ENCODE results near the gene SUGP2.

The SUGP2 gene

DNA sequence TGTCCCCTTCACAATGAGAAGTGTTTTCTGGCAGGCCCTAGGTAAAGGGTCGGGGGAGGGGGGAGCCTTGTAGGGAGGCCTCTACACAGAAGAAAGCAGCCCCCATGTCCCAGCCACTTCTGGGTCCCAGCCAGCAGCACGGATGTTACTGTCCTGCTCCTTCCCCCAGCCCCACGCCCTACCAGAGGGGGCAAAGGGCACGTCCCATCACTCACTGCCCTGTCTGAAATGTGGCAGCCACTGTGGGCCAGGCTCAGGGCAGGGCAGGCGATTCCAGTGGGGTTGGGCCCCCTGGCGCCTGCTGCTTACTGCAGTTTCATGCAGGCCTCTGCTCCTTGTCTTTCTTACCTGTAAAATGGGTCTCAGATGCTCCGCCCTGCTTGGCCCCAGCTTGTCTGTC lies 24.4 kb upstream of the SUGP2 start:
- no peak for TF ChIP-seq CTCF (IDR thresholded peaks at IDR 0.05; ENCODE audit: borderline replicate concordance, extremely low read depth, low read length, poor library complexity, severe bottlenecking)
- Histone ChIP-seq H3K79me2 (ENCODE audit: insufficient read depth, low read length) (peaks cover 2% of the 10 kb centered on the region; the same call in 1 of the 2 replicates), H3K4me2 (ENCODE audit: insufficient read depth, low read length) (no peak overlapping the region), H2AFZ (ENCODE audit: low read depth, low read length) (no peak overlapping the region), H3K27me3 (ENCODE audit: insufficient read depth, low read length, poor library complexity) (no peaks in the 10 kb centered on the region), H3K27ac (ENCODE audit: low read length) (no peak overlapping the region), H3K9me3 (ENCODE audit: insufficient read depth, low read length, severe bottlenecking) (no peaks in the 10 kb centered on the region), H3K4me3 (ENCODE audit: low read depth in 1 of 2, low read length in 2 of 2) (no peak overlapping the region), H3K9ac (ENCODE audit: low read depth, low read length) (no peak overlapping the region), H3K36me3 (ENCODE audit: insufficient read depth, low read length) (peaks cover 79% of the 10 kb centered on the region), H3K4me1 (ENCODE audit: insufficient read depth, low read length) (peaks cover 9% of the 10 kb centered on the region), H4K20me1 (ENCODE audit: insufficient read depth, low read length) (peaks cover 25% of the 10 kb centered on the region)
- DNase-seq, result no peak
- ATAC-seq (ENCODE audit: insufficient read depth, low read depth), result no peak

- no peak overlapping the region for H3K4me3 ChIP-seq (ENCODE audit: low read depth in 1 of 2, low read length in 2 of 2)
- H3K4me1 ChIP-seq (ENCODE audit: insufficient read depth, low read length), result peaks cover 4% of the 10 kb centered on the region; the same call in 1 of the 2 replicates
- no peaks in the 10 kb centered on the region for H3K9me3 ChIP-seq (ENCODE audit: insufficient read depth, low read length, severe bottlenecking)
- peaks cover 28% of the 10 kb centered on the region for H4K20me1 ChIP-seq (ENCODE audit: insufficient read depth, low read length)
- no peak overlapping the region for H3K27ac ChIP-seq (ENCODE audit: low read length)
- no peaks in the 10 kb centered on the region for H3K27me3 ChIP-seq (ENCODE audit: insufficient read depth, low read length, poor library complexity)
- peaks cover 84% of the 10 kb centered on the region for H3K36me3 ChIP-seq (ENCODE audit: insufficient read depth, low read length)
- DNase-seq (no peak), ATAC-seq (ENCODE audit: insufficient read depth, low read depth) (no peak)
- no peak overlapping the region for H2AFZ ChIP-seq (ENCODE audit: low read depth, low read length)
- no peak for TF ChIP-seq CTCF (IDR thresholded peaks at IDR 0.05; ENCODE audit: borderline replicate concordance, extremely low read depth, low read length, poor library complexity, severe bottlenecking)
- TF ChIP-seq EZH2 (IDR thresholded peaks at IDR 0.05; ENCODE audit: borderline replicate concordance, low read depth, low read length, severe bottlenecking), result no peak
- no peak overlapping the region for H3K4me2 ChIP-seq (ENCODE audit: insufficient read depth, low read length)
- peaks cover 2% of the 10 kb centered on the region; the same call in 1 of the 2 replicates for H3K79me2 ChIP-seq (ENCODE audit: insufficient read depth, low read length)
- H3K9ac ChIP-seq (ENCODE audit: low read depth, low read length), result no peak overlapping the region
Measured at GRCh38 chr19:19057317-19057716, 24.0 kb upstream of the SUGP2 start.

- no peak overlapping the region for H3K4me2 ChIP-seq (ENCODE audit: insufficient read depth, low read length)
- no peaks in the 10 kb centered on the region for H3K27me3 ChIP-seq (ENCODE audit: insufficient read depth, low read length, poor library complexity)
- no peaks in the 10 kb centered on the region for H3K9me3 ChIP-seq (ENCODE audit: insufficient read depth, low read length, severe bottlenecking)
- H4K20me1 ChIP-seq (ENCODE audit: insufficient read depth, low read length), result peaks cover 34% of the 10 kb centered on the region
- no peak for ATAC-seq (ENCODE audit: insufficient read depth, low read depth)
- DNase-seq, result no peak
- TF ChIP-seq CTCF (IDR thresholded peaks at IDR 0.05; ENCODE audit: borderline replicate concordance, extremely low read depth, low read length, poor library complexity, severe bottlenecking), result no peak
- peaks cover 89% of the 10 kb centered on the region for H3K36me3 ChIP-seq (ENCODE audit: insufficient read depth, low read length)
- no peak overlapping the region for H3K4me3 ChIP-seq (ENCODE audit: low read depth in 1 of 2, low read length in 2 of 2)
- no peak overlapping the region for H3K9ac ChIP-seq (ENCODE audit: low read depth, low read length)
- H3K79me2 ChIP-seq (ENCODE audit: insufficient read depth, low read length), result peaks cover 2% of the 10 kb centered on the region; the same call in 1 of the 2 replicates
- no peak overlapping the region for H3K27ac ChIP-seq (ENCODE audit: low read length)
- no peaks in the 10 kb centered on the region for H3K4me1 ChIP-seq (ENCODE audit: insufficient read depth, low read length)
- H2AFZ ChIP-seq (ENCODE audit: low read depth, low read length), result no peak overlapping the region
Measured at GRCh38 chr19:19056636-19057275, 23.4 kb upstream of the SUGP2 start.

Data from DND-41 (cell line).